HL-60 (cell line): ENCODE results near the gene ZMIZ1.

Experiments
- DNase-seq, 2 experiments: peaks; one replicate each; pipeline ENCODE4 v3.0.0-alpha.2; 2010 to 2020; ENCODE audit warnings: low read depth in 1 of 2, low spot score in 1 of 2
- H3K27ac ChIP-seq: fragments of 250-450 bp; sonication (Bioruptor Pico); replicated peaks from 2 replicates; pipeline ENCODE4 v1.5.1; 2020; ENCODE audit warnings: mild to moderate bottlenecking, moderate library complexity
- H3K27me3 ChIP-seq: fragments of 250-450 bp; sonication (Bioruptor Pico); 2 replicates; pipeline ENCODE4 v1.5.1; 2021; ENCODE audit warnings: mild to moderate bottlenecking, moderate library complexity; ENCODE audit not compliant: insufficient read depth, poor library complexity, severe bottlenecking
- H3K4me3 ChIP-seq: replicated peaks from 2 replicates; pipeline ENCODE4 v1.5.1; 2011; ENCODE audit warnings: mild to moderate bottlenecking, control low read depth, low read length; ENCODE audit not compliant: insufficient read depth
- CTCF ChIP-seq: IDR thresholded peaks from one replicate; pipeline ENCODE4 v1.5.1; 2011; ENCODE audit warnings: low read length, control low read depth, inconsistent platforms; ENCODE audit not compliant: insufficient read depth
- GABPA ChIP-seq: IDR thresholded peaks from 2 replicates; pipeline ENCODE4 v1.6.1; 2012; ENCODE audit warnings: low read depth
- POLR2AphosphoS5 ChIP-seq: IDR thresholded peaks from 2 replicates; pipeline ENCODE4 v1.6.1; 2012; ENCODE audit warnings: low read depth
- REST ChIP-seq: IDR thresholded peaks from 2 replicates; pipeline ENCODE4 v1.6.1; 2012; ENCODE audit warnings: low read depth; ENCODE audit not compliant: insufficient replicate concordance
- SPI1 ChIP-seq: IDR thresholded peaks from 2 replicates; pipeline ENCODE4 v1.6.1; 2012; ENCODE audit warnings: low read depth, mild to moderate bottlenecking, borderline replicate concordance

Gene ZMIZ1

GRCh38 chr10:79026806-79027146, 42.0 kb upstream of the ZMIZ1 start:
- H3K27ac ChIP-seq, result no peak overlapping the region
- H3K27me3 ChIP-seq, result peaks cover 2% of the 10 kb centered on the region
- no peak for TF ChIP-seq CTCF
- no peak for TF ChIP-seq POLR2AphosphoS5
- no peak for TF ChIP-seq REST
- TF ChIP-seq SPI1, result no peak
- TF ChIP-seq GABPA, result no peak
- no peak for DNase-seq
- H3K4me3 ChIP-seq, result no peak overlapping the region

GRCh38 chr10:79027147-79028055, 41.4 kb upstream of the ZMIZ1 start:
- H3K4me3 ChIP-seq, result no peak overlapping the region
- DNase-seq, result no peak
- TF ChIP-seq CTCF, result no peak
- TF ChIP-seq GABPA, result no peak
- TF ChIP-seq POLR2AphosphoS5, result no peak
- H3K27ac ChIP-seq, result no peak overlapping the region
- peaks cover 2% of the 10 kb centered on the region for H3K27me3 ChIP-seq

- Histone ChIP-seq H3K27ac (no peak overlapping the region), H3K27me3 (peaks cover 2% of the 10 kb centered on the region), H3K4me3 (no peak overlapping the region)
- DNase-seq, result no peak
- TF ChIP-seq CTCF (no peak), REST (no peak), POLR2AphosphoS5 (no peak), GABPA (no peak), SPI1 (no peak)
Measured at GRCh38 chr10:79028056-79028430, 40.7 kb upstream of the ZMIZ1 start.
